ENCODE results near the gene RTN4R. TPM values are rescaled to one million over a fixed set of nuclear protein-coding genes. Genes with fewer than 3 reads are reported as not detected.

The RTN4R gene
- total RNA-seq, 1 experiment from 2014 or later: 12.2 TPM

DNA sequence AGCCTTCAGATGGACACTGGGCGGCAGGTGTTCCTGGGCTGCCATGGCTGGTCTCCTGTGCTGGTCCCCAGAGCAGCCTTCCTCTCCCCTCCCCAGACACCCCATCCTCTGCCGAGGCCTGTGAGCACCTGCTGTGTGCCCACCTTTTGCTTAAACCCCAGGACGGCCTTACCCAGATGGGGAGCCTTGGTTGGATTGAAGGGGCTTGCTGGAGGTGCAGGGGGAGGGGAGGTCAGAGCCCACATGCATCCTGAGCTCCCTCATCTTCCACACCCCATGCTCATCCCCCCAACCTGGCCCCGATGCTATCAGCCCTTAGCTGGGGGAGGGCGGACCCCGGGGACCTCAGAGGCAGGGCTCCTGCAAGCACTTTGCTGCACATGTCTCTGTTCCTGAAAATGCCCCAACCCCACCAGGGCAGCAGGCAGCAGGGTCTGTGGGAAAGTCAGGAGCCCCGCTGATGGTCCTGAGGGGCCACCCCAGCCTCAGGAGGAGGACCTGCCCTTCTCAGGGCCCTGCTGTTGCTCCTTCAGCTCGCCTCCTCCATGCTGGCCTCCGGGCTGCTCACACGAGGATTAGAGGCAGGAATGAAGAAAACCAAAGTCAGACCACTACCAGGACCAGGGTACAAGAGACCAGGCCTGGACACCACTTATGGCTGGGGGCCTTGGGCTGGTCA is 75.7 kb downstream of the RTN4R start:
- Histone ChIP-seq H3K36me3 (ENCODE audit: low read depth, low read length) (no peaks in the 10 kb centered on the region), H3K9me3 (ENCODE audit: low read length) (no peaks in the 10 kb centered on the region), H3F3A (ENCODE audit: low read length, unreplicated experiment) (no peaks in the 10 kb centered on the region), H3K4me3 (ENCODE audit: low read length) (no peak overlapping the region), H3K9ac (ENCODE audit: low read length) (no peak overlapping the region), H3K4me2 (ENCODE audit: low read length) (no peak overlapping the region), H3K27me3 (ENCODE audit: low read length) (no peaks in the 10 kb centered on the region), H3K79me2 (ENCODE audit: low read length) (no peaks in the 10 kb centered on the region), H2AFZ (ENCODE audit: low read length) (no peak overlapping the region), H4K20me1 (ENCODE audit: low read length) (no peaks in the 10 kb centered on the region), H3K27ac (ENCODE audit: low read length) (no peak overlapping the region), H3K4me1 (ENCODE audit: insufficient read depth, low read length) (no peaks in the 10 kb centered on the region), H3K9me2 (replicated peaks; ENCODE audit: low read length) (no peaks in the 10 kb centered on the region)
- intact Hi-C loops (cut with micrococcal nuclease): no loop called here
- DNase-seq: no peak
- no TSS peak for BruUV-seq (replicated peaks)
- POLR2A ChIA-PET (ENCODE audit: unreplicated experiment): no interaction called here
- CTCF ChIA-PET: no interaction called here
- no peak for ATAC-seq
- TF ChIP-seq EZH2phosphoT487 (IDR thresholded peaks at IDR 0.05; ENCODE audit: borderline replicate concordance, low read length): no peak
- TF ChIP-seq CTCF (conservative IDR thresholded peaks at IDR 0.05; ENCODE audit: low read depth, low read length): no peak
- no peak for TF ChIP-seq EZH2 (IDR thresholded peaks at IDR 0.05; ENCODE audit: low read length, unreplicated experiment)

DNA sequence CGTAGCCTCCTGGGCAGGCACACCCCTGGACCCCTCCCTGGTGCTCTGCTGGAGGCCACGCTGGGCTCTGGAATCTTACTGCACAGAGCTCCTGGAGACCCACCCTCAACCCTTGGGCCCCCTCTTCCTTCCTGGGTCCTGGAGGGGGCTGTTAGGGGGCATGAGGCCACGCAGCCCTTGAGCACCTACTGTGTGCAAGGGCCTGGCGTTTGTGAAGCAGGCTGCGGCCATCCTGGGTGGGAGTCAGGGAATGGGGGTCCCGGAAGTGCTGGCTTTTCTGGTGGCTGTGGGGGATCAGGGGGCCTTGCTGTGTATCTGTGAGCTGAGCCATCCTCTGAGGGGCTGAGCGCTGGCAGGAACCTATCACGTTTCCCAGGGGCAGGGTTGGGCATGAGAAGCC is 76.3 kb downstream of the RTN4R start:
- Histone ChIP-seq H3K4me1 (ENCODE audit: insufficient read depth, low read length) (no peaks in the 10 kb centered on the region), H4K20me1 (ENCODE audit: low read length) (no peaks in the 10 kb centered on the region), H3K27ac (ENCODE audit: low read length) (no peak overlapping the region), H3K27me3 (ENCODE audit: low read length) (no peaks in the 10 kb centered on the region), H3K36me3 (ENCODE audit: low read depth, low read length) (no peaks in the 10 kb centered on the region), H3K4me3 (ENCODE audit: low read length) (no peak overlapping the region), H3K9ac (ENCODE audit: low read length) (no peak overlapping the region), H2AFZ (ENCODE audit: low read length) (no peak overlapping the region), H3K79me2 (ENCODE audit: low read length) (no peaks in the 10 kb centered on the region), H3F3A (ENCODE audit: low read length, unreplicated experiment) (no peaks in the 10 kb centered on the region), H3K9me2 (replicated peaks; ENCODE audit: low read length) (no peaks in the 10 kb centered on the region), H3K9me3 (ENCODE audit: low read length) (no peaks in the 10 kb centered on the region), H3K4me2 (ENCODE audit: low read length) (no peak overlapping the region)
- intact Hi-C loops (cut with micrococcal nuclease): no loop called here
- POLR2A ChIA-PET (ENCODE audit: unreplicated experiment): no interaction called here
- BruUV-seq (replicated peaks): no TSS peak
- CTCF ChIA-PET: no interaction called here
- DNase-seq: no peak
- no peak for ATAC-seq
- TF ChIP-seq EZH2 (IDR thresholded peaks at IDR 0.05; ENCODE audit: low read length, unreplicated experiment) (no peak), EZH2phosphoT487 (IDR thresholded peaks at IDR 0.05; ENCODE audit: borderline replicate concordance, low read length) (no peak), CTCF (conservative IDR thresholded peaks at IDR 0.05; ENCODE audit: low read depth, low read length) (no peak)

Small RNA genes lying within 50 kb of the gene (microRNA-seq; reads per million reads assigned to microRNA genes)
- not detected for gene MIR1286 (ENCODE audit: unreplicated experiment)

Other genes with a start within 250 kb of the RTN4R start
- gene TANGO2, start 247.2 kb downstream of the RTN4R start, total RNA-seq (2014; rRNA removed): 23.5 and 33.7 TPM in 2 replicates
- gene DGCR8, start 188.1 kb downstream of the RTN4R start, total RNA-seq (2014; rRNA removed): 41.7 and 43.6 TPM in 2 replicates
- gene RANBP1, start 152.2 kb downstream of the RTN4R start, total RNA-seq (2014; rRNA removed): 356 and 411 TPM in 2 replicates
- gene TRMT2A, start 151.1 kb downstream of the RTN4R start, total RNA-seq (2014; rRNA removed): 58.9 and 62.1 TPM in 2 replicates
- 24.6 and 26.8 TPM in 2 replicates for gene ZDHHC8, start 136.5 kb downstream of the RTN4R start, total RNA-seq (2014; rRNA removed)
- gene CCDC188, start 117.3 kb downstream of the RTN4R start, total RNA-seq (2014; rRNA removed): not detected in 2 replicates
- 78.1 and 84.8 TPM in 2 replicates for gene DGCR6L, start 51.7 kb upstream of the RTN4R start, total RNA-seq (2014; rRNA removed)
- gene ZNF74, start 125.8 kb upstream of the RTN4R start, total RNA-seq (2014; rRNA removed): 11.1 and 18.5 TPM in 2 replicates
- 2.7 and 5.4 TPM in 2 replicates for gene SCARF2, start 169.5 kb upstream of the RTN4R start, total RNA-seq (2014; rRNA removed)
- 14.8 TPM in 2 replicates for gene KLHL22, start 227.5 kb upstream of the RTN4R start, total RNA-seq (2014; rRNA removed)
- 55.9 and 71.3 TPM in 2 replicates for gene MED15, start 239.3 kb upstream of the RTN4R start, total RNA-seq (2014; rRNA removed)

Measured in PC-3 (cell line).